IPS-NIHi11 (cell line): ENCODE results near the gene PDCD4.
"Not testable (repeated sequence)": the region's sequence is repeated elsewhere in the genome, so short reads cannot be mapped to it uniquely, and the experiment has no call there.

Experiments used
- DNase-seq: peaks from one replicate; pipeline ENCODE4 v3.0.0; 2012; ENCODE audit warnings: mixed read lengths, low spot score

The PDCD4 gene

GRCh38 chr10:110883924-110884323 is 12.2 kb downstream of the PDCD4 start:
- no peak for DNase-seq

- DNase-seq = no peak
Observed at GRCh38 chr10:110885932-110886674, 14.4 kb downstream of the PDCD4 start.

DNA sequence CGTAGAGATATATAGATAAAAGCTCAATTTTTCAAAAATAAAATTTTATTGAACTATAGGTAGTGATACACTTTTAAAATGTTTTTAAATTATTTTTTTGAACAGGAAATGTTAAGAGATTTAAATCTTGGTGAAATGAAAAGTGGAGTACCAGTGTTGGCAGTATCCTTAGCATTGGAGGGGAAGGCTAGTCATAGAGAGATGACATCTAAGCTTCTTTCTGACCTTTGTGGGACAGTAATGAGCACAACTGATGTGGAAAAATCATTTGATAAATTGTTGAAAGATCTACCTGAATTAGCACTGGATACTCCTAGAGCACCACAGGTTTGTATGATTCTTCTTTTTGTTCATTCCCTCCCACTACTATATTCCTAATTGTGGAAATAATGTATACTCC is 15.8 kb downstream of the PDCD4 start:
- DNase-seq = no peak

GRCh38 chr10:110892602-110893288 is 21.0 kb downstream of the PDCD4 start:
- no peak for DNase-seq

DNA sequence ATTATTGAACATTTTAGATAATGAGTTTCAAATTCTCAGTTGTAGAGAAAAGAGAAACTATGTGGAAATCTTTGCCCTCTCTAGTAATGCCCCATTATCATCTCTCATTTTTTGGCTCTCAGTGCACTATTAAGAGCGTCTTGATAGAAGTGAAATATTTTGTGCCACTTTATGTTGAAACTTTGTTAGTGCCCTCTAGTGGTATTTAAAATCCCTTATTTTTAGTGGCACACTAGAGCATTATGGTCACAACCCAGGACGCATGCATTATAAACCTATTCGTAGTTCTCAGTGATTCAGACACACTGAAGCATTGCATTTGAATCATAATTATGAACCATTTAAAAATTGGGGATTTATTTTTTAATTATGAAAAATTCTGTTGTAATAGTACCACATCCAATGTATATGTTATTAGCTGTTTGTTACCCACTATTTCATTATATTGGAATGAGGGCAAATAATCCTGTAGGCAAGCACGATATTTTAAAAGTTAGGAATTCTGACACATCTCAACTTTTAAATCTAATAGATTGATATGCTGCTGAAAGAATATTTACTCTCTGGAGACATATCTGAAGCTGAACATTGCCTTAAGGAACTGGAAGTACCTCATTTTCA is 21.9 kb downstream of the PDCD4 start:
- peak; percentile 47 for DNase-seq

GRCh38 chr10:110897184-110897583 is 25.5 kb downstream of the PDCD4 start:
- no peak for DNase-seq

DNA sequence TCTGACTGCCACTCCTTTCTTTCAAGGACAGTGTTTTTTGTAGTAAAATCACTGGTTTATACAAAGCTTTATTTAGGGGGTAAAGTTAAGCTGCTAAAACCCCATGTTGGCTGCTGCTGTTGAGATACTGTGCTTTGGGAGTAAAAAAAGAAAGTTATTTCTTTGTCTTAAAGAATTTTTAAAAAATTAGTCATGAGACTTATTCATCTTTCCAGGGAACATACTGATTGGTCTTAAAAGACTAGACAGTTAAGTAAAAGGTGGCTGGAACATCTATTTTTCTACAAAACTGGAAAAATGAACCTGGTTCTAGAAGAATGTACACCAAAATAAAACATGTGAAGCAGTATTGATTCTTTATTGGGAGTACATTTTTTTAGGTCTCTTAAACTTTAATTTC is 26.7 kb downstream of the PDCD4 start:
- no peak for DNase-seq

DNA sequence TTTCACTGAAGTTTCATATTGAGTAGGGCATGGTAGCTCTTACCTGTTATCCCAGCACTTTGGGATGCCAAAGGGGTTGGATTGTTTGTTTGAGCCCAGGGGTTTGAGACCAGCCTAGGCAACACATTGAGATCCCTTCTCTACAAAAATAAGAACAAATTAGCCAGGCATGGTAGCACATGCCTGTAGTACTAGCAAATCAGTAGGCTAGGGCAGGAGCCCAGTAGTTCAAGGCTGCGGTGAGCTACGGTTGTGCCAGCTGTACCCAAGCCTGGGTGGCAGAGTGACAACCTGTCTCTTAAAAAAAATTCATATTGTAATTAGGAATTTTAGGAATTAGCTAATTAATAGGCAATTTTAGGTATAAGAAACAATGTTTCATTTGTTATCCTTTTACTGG is 29.3 kb downstream of the PDCD4 start:
- no peak for DNase-seq

DNA sequence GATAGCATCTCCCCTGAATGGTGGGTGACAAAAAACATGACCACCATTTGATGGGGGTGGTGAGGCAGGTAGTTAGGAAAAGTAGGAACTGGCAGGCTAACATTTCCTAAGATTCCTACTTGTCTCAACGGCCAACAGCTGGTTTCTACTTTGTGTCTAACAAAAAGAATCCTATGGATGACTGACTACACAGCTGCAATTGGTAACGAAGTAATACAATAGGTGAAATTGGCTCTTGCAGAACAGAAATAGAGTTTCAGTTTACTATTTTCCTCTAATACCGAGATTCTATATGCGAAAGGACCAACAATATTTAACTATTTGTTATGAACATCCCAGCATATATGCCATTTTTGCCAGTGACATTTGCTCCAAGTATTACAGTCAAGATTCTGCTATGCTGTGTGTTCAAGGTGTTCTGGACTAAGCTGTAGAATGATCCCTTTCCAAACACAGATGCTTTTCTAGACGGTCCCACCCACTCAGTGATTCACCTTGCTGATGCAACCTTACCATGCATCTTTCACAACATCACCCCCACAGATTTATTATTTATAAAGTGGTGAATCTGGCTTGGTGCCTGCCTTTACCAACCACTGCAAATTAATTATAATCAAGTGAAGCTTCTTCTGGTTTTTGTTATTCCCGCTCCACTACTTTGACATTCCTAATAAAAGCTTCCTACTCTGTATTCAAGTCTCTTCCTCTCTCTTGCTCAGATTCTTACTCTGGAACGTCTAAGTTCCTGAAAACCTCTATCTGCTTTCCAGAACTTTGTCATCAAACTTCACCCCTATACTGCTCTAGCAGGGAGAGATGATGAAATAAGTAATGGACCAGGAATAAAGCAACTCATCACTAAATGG is 30.5 kb downstream of the PDCD4 start:
- no peak for DNase-seq

- no peak for DNase-seq
Observed at GRCh38 chr10:110903280-110904278, 31.9 kb downstream of the PDCD4 start.

GRCh38 chr10:110910138-110910537 is 38.4 kb downstream of the PDCD4 start:
- DNase-seq = no peak

DNA sequence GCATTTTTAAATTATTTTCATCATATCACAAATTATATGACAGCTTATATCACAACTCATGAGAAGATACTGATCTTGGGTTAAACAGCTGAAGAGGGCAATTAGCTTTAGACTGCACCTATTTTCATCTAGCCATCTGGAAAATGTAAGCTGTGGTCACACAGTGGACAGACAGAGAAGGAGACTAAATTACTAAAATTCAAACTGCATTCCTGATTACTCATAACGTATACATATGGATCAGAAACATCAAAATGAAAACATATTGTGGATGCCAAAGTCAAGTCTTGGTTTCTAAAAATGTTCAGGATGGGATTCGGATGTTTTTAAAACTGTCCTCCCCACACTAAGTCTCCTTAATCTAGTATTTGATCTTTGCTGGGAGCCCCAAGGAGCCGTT is 40.6 kb downstream of the PDCD4 start:
- DNase-seq = no peak

DNA sequence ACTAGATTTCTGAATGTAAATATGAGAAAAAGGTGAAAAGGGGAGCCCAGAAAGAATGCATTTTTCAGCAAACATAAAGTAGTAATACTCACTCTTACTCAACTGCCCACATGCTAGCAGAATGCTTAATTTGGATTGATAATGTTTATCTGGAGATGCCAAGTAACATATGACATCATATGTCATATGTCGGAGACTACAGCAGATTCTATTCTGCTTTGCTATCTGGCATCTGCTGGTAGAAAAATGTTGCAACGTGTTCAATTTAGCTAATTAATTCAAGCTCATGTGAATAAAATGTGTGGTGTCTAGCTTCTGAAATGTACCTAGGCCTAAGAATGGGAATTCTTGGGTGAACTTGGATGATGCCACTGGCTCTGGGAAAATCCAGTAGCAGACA is 42.7 kb downstream of the PDCD4 start:
- no peak for DNase-seq

- no peak for DNase-seq
Observed at GRCh38 chr10:110915035-110915434, 43.3 kb downstream of the PDCD4 start.

DNA sequence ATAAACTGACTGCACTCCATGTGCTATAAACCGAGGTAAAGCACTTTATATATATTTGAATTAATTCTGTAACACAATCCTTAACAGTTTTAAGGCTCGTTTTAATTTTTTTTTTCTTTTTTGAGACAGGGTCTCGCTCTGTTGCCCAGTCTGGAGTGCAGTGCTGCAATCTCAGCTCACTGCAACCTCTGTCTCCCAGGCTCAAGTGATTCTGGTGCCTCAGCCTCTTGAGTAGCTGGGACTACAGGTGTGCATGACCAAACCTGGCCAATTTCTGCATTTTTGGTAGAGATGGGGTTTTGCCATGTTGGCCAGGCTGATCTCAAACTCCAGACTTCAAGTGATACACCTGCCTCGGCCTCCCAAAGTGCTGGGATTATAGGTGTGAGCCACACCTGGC is 43.9 kb downstream of the PDCD4 start:
- DNase-seq = not testable (repeated sequence)

DNA sequence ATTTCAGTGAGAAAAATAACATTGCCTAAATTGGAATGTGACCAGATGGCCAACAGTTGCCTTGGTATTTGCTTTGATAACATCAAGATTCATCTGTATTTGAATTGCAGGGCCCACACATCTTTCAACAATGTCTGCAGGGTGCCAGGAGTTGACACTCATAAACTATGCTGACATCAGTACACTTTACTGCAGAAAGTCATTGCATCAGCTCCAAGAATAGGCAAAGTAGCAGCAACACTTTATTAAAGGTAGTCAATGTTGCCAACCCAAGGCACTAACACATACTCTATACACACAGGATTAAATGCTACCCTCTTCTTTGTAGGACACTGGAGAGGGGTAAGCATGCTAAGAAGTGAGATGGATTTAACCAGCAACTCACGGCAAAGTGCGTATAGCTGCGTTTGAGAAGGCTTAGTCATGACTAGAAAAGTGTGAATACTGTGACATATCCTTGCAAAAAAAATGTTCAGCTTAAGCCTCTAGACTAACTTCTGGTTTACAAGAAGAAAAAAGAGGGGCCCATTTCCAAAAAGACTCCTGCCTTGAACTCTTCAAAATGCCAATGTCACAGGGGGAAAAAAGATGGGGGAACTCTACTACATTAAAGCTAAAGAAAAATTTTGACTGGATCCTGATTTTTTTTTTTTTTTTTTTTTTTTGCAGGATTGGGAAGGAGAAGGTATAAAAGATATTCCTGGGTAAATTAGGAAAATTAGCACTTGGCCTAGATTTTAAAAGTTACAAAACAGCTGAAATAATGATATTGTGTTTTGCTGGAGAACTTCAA is 45.0 kb downstream of the PDCD4 start:
- no peak for DNase-seq

GRCh38 chr10:110918269-110918642 is 46.5 kb downstream of the PDCD4 start:
- DNase-seq = peak; percentile 95

GRCh38 chr10:110918643-110919348 is 47.1 kb downstream of the PDCD4 start, which contains the start of gene BBIP1:
BBIP1 (minus strand) TSS chr10:110919180; CDS start chr10:110918157, 1,023 bp downstream.
- DNase-seq = peak; percentile 92

GRCh38 chr10:110919349-110919931 is 47.7 kb downstream of the PDCD4 start, which contains the start of gene SHOC2:
SHOC2 (plus strand) TSS chr10:110919604; CDS start chr10:110964359, 44,755 bp downstream.
- DNase-seq = no peak
